Astrocyte of the spinal cord (primary cell): Measurements from ENCODE around the gene BDKRB2.
A peak's percentile ranks its signal among the peaks of the same experiment; 100 is the strongest.

ENCODE experiments used
- DNase-seq: peaks from one replicate; pipeline ENCODE4 v3.0.0; 2011; ENCODE audit warnings: low read depth, low spot score
- H3K4me3 ChIP-seq: 2 replicates; pipeline ENCODE4 v1.5.1; 2011; ENCODE audit warnings: low read depth, mild to moderate bottlenecking, low read length, moderate library complexity
- in situ Hi-C: cut with HindIII; loops from 2 replicates; pipeline ENCODE4 v1.10.0; 2017; ENCODE audit warnings: low sequenced_read_pairs
- TF ChIP-seq, protein P1 (sequence below): IDR thresholded peaks from 2 replicates; pipeline ENCODE4 v1.5.1; 2012; ENCODE audit warnings: low read depth, mild to moderate bottlenecking, low read length, inconsistent platforms

Gene BDKRB2

GRCh38 chr14:96267336-96267735, 62.7 kb downstream of the BDKRB2 start:
- in situ Hi-C loops, result no loop called here
- H3K4me3 ChIP-seq, result no peak overlapping the region
- TF ChIP-seq, protein P1, sequence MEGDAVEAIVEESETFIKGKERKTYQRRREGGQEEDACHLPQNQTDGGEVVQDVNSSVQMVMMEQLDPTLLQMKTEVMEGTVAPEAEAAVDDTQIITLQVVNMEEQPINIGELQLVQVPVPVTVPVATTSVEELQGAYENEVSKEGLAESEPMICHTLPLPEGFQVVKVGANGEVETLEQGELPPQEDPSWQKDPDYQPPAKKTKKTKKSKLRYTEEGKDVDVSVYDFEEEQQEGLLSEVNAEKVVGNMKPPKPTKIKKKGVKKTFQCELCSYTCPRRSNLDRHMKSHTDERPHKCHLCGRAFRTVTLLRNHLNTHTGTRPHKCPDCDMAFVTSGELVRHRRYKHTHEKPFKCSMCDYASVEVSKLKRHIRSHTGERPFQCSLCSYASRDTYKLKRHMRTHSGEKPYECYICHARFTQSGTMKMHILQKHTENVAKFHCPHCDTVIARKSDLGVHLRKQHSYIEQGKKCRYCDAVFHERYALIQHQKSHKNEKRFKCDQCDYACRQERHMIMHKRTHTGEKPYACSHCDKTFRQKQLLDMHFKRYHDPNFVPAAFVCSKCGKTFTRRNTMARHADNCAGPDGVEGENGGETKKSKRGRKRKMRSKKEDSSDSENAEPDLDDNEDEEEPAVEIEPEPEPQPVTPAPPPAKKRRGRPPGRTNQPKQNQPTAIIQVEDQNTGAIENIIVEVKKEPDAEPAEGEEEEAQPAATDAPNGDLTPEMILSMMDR, result no peak
- peak; percentile 50 for DNase-seq

DNA sequence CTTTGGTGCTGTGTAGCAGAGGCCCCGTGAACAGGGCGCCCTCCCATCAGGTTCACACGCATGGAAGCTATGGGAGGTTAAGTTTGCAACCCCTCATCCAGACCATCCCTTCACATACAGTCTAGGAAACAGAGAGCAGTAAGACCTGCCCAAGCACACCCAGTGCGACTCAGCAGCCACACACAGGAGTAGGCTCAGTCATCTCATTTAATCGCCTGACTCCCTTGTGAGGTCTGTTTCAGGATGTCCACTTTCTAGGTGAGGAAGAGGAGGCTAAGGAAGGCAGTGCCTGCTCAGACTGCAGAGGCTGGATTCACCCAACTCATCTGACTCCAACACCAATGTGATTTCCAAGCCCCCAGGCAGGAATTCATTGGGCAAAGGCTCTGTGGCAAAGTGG, 63.3 kb downstream of the BDKRB2 start:
- no peak for DNase-seq
- TF ChIP-seq, protein P1, result no peak
- in situ Hi-C loops, result no loop called here
- no peak overlapping the region for H3K4me3 ChIP-seq

GRCh38 chr14:96268431-96269358, 64.1 kb downstream of the BDKRB2 start:
- TF ChIP-seq, protein P1, result no peak
- in situ Hi-C loops, result no loop called here
- H3K4me3 ChIP-seq, result no peak overlapping the region
- DNase-seq, result peak; percentile 75

DNA sequence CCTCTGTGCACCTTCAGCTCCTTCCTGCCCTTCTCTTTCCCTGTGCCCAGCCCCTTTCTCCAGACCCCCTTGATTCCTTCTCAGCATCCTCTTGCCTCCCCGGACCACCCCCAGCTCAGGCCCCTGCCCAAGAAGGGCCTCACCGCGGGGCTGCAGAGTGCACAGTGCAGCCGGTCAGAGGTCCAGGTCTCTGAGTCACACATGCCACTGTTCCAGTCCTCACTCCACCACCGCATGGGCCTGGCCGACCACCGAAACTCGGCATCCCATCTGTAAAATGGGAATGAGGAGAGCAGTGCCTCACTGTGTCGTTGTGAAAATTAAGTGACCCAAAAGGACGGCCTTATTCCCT, 64.7 kb downstream of the BDKRB2 start:
- TF ChIP-seq, protein P1, result no peak
- no peak for DNase-seq
- in situ Hi-C loops, result no loop called here
- no peak overlapping the region for H3K4me3 ChIP-seq

- TF ChIP-seq, protein P1, result no peak
- no peak for DNase-seq
- no peak overlapping the region for H3K4me3 ChIP-seq
- in situ Hi-C loops, result no loop called here
Observed at GRCh38 chr14:96270565-96271420, 66.2 kb downstream of the BDKRB2 start.

DNA sequence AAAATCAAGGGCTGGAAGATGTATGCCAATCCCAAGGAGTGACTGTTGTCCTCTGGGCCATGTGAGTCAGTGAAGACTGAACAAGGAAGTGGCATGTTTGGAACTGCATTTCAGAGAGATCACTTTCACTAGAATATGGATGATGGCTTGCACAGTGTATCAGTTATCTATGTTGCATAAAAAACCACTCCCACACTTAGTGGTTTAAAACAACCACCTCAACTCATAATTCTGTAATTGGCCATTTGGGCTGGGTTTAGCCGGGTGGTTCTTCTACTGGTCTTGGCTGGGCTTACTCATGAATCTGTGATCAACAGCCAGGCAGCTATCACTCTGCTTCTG, 66.8 kb downstream of the BDKRB2 start:
- in situ Hi-C loops, result no loop called here
- TF ChIP-seq, protein P1, result no peak
- no peak for DNase-seq
- no peak overlapping the region for H3K4me3 ChIP-seq
